NCI-H146 (cell line): ENCODE results near the gene SF3B3.

Experiments used
- DNase-seq: peaks from one replicate; lab custom pipeline; 2025; lab: John Stamatoyannopoulos, UW

The SF3B3 gene

DNA sequence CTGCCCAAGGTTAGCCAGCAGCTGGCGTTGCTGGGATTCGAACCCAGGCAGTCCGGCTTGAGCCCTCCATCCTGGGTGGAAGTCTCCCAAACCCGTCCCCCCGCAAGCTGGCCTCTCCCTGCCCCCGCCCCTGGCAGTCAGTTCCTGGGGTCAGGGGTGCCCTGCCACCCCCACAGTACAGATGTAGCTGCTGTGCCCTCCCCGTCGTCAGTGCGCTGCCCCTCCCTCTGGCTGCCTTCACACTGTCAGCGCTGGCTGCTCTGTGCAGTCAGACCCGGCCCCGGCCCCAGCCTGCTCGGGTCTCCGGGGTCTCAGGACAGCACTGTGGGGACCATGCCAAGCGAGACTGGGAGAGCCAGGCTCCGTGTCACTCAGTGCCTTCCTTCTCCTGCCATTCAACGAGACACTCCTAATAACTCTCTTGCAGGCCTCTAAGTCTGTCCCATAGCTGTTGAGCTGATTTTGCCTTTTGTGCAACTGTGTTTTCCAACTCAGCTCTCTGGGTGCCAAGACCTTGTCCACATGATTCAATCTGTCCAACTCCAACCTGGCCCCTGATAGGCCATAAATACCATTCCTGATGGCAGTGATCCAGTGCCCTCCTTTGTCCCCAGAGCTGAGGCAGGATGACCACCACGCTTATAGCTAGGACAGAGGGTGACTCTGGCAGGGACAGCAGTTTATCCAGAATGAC lies 67.3 kb downstream of the SF3B3 start:
- no peak for DNase-seq

GRCh38 chr16:70591615-70592014 lies 68.0 kb downstream of the SF3B3 start:
- DNase-seq = no peak

- DNase-seq = no peak
Observed at GRCh38 chr16:70592106-70592571, 68.5 kb downstream of the SF3B3 start.

GRCh38 chr16:70593544-70593943 lies 69.9 kb downstream of the SF3B3 start:
- no peak for DNase-seq

DNA sequence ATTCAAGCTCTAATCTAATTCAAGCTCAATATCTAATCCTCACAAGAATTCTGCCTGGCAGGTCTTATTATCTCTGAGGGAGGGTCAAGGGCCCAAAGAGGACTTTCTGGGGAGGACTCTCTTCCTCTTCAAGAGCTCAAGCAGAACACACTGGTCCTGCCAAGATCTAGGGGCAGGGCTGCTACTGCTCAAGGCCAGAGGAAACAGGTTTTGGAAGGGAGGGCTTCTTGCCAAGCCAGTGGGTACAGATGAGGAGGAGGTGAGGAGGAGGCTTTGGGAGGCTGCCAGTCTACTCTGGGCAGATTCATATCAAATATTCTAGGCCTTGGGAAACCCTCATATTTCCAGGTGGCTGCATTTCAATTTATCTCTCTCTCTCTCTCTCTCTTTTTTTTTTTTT lies 71.0 kb downstream of the SF3B3 start:
- no peak for DNase-seq

DNA sequence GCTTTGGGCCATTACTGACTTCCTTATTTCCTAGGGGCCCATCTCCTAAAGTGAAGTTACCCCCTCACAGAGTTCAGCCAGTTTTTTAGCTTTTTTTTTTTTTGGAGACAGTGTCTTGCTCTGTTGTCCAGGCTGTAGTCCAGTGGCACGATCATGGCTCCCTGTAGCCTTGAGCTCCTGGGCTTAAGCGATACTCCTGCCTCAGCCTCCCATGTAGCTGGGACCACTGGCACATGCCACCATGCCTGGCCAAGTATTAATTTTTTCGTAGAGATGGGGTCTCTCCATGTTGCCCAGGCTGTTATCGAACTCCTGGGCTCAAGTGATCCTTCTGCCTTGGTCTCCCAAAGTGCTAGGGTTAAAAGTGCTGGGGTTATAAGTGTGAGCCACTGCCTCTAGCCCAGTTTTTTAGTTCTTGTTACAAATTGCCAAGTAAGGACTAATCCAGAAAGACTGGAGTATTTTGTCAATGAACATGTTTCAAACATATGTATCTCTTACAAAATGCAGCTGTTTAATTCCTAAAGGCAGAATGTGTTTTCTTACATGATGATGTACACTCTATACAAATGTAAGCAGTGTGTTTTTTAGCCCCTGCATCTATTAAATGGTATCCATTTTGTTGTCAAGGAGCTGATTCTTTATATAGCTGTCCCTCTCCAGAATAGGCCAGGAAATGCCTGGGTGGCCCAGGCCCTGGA lies 73.7 kb downstream of the SF3B3 start:
- no peak for DNase-seq

GRCh38 chr16:70598937-70599503 lies 75.4 kb downstream of the SF3B3 start:
- DNase-seq = no peak

GRCh38 chr16:70600730-70601129 lies 77.1 kb downstream of the SF3B3 start:
- DNase-seq = no peak

DNA sequence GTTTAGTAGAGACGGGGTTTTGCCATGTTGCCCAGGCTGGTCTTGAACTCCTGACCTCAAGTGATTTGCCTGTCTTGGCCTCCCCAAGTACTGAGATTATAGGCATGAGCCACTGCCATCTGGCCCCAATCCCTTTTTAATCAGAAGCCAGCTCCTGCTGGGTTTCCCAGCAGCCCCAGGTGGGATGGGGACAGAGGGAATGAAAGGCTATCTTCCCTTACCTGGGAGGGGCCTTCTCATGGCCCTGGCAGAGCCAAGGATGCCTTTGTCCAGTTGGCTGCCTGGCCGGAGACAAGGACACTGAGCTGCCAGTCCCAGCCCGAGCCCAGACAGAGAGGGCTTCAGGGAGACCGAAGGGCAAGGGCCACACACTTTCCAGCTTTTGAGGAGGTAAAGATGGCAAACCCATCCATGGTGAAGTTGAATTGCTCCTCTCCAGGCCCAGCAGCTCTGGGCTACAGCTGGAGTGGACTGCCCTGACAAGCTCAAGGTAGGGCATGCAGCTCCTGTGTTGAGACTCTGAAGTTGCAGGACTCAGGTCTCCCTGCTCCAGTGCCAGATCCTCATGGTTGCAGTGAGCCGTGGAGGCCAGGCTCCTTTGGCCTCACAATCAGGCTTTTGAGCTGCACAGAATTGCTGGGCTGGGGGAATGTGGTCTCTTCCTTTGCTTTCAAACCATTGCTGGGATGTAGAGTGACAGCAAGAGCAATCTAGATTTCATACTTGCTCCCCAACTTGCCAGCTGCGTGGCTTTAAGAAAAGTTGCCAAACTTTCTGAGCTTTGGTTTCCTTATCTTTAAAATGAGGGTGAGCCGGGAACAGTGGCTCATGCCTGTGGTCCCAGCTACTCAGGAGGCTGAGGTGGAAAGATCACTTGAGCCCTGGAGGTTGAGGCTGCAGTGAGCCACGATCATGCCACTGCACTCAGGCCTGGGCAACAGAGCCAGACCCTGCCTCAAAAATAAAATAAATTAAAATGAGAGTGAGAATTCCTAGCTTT lies 78.3 kb downstream of the SF3B3 start:
- DNase-seq = no peak

DNA sequence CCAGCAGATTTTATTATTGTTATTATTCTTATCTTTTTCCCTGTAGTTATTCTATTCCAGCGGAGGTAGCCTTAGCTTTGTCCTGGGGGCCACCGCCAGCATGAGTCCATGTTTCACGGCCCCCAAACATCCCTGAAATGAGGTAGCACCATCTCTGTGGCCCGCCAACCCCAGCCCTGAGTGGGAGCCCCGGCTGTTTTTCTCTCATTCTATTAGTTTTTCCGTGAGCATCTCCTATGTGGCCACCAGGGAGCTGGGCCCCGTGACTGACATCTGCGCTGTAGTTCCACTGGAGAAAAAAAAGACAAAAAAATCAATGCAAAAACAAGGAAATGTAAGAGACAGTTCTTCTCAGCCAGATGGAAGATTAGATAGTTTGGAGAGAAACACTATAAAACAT lies 79.2 kb downstream of the SF3B3 start:
- DNase-seq = no peak

DNA sequence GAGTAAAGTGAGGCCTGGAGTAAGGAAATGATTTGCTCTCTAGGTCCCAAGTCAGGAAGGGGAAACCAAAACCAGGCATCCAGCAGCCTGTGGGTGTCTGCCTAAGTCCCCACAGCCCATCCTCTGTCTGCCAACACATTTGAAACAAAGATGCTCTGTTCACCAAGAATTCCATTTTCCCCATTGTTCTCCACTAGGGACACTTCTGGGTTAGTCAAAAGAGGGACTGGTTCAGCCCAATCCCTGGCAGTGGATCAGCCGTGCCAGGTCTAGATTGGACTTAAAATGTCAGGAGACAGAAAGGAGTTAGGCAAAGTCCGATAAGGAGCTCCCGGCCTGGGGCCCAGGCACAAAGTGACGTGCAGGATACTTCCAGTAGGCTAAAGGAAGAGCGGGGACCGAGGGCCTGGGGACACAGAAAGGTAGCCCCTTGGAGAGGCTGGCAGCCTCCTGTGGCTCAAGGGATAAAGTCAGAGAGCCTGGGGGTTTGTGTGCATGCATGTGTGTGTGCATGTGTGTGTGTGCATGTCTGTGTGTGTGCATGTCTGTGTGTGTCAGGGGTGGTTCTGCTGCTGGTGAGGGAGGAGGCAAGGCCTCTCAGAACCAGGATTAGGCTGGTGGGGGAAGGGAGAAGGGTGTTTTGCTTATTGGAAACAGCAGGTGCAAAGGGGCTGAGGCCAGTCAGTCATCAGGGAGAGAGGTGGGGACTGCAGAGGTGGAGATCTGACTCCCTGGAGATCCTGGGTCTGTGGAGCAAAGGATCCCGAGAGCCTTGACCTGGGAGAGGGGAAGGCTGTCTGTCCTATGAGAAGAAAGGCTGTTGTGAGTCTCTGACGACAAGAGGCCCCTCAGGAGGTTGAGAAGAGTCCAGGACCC lies 81.0 kb downstream of the SF3B3 start:
- DNase-seq = no peak

DNA sequence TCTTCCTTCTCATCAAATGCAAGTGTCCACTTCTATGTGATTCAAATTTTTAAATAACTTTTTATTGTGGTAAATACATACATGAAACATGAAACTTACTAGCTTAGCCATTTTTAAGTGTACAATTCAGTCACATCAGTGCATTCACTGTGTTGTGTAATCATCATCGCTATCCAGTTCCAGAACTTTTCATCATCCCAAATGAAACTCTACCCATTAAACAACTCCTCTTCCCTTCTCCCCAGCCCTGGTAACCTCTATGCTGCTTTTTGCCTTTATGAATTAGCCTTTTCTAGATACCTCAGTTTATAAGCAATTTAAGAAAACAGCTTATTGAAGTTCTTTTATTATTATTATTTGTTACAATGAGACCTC lies 81.7 kb downstream of the SF3B3 start:
- no peak for DNase-seq

- DNase-seq = no peak
Observed at GRCh38 chr16:70608521-70608920, 84.9 kb downstream of the SF3B3 start.

GRCh38 chr16:70610273-70611223 lies 86.9 kb downstream of the SF3B3 start:
- no peak for DNase-seq

DNA sequence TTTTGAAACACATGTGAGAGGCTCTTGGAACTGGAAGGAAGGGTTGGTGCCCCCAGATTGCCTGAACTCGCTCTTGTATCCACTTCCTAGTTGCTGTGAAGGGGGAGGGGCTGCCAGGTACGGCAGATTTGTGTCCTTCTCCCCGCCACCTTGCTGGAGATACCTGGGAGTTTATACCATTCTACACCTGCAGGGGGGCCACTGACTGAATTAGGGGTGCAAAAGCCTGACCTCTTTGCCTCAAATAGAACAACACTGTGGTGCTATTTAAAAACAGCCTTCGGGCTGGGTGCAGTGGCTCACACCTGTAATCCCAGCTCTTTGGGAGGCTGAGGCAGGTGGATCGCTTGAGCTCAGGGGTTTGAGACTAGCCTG lies 87.6 kb downstream of the SF3B3 start:
- DNase-seq = no peak

DNA sequence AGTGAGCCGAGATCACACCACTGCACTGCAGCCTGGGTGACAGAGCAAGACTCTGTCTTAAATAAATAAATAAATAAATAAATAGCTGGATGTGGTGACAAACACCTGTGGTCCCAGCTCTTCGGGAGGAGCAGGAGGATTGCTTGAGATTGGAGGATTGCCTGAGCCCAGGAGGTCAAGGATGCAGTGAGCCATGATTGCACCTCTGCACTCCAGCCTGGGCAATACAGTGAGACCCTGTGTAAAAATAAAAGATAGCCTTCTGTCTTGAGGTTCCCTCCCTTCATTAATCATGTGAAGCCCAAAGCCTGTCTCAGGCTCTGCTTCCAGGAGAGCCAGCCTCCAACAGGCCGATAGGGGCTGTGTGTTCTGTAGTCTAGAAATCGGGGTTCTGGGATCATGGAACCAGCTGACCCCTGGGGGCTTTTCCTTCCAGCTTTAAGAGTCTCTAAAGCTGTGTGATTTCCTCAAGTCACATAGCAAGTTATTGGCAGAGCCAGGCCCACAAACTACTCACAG lies 88.2 kb downstream of the SF3B3 start:
- DNase-seq = no peak

DNA sequence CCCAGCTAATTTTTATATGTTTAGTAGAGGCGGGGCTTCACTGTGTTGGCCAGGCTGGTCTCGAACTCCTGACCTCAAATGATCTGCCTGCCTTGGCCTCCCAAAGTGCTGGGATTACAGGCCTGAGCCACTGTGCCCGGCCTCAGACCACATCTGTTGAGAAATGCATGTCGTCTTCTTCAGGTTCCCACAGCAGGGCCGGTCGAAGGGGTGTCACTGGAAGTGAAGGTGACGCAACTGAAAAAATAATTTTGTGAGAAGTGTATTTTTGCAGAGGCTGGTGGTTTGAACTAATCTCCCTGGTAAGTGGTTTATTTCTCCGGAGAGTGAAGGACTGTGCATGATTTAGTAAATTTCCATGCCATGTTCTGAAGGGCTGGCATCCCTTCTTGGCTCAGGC lies 89.3 kb downstream of the SF3B3 start:
- DNase-seq = no peak

DNA sequence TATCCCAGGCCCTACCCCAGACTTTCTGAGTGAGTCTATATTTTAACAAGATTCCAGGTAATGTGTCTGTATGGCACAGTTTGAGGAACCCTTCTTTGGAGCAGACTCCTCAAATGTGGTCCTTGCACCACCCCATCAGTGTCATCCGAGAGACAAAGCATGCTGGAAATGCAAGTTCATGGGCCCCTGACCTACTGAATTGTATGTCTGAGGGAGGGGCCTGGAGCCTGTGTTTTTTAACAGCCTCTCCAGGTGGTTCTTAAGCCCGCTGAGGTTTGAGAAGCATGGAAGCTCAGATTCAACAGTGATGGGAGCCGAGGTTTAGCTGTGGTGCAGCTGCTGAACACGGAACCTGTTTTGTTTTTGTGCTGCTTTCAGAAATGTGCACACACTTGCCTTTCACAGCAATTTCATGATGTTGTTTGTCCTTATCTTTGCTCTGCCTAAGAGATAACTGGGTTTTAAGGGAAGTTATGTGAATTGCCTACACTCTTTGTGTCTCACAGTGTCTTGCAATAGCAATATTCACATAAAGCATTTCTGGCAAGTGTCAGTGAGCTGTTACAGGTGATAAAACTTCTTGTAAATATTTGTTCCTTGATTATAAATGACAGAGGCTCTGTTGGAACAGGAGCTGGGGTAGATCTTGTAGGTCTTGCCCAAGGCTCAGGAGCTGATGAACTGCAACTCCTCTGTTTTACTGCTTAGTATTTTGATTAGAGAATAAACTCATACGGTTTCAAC lies 90.8 kb downstream of the SF3B3 start:
- DNase-seq = no peak

- DNase-seq = no peak
Observed at GRCh38 chr16:70615945-70616344, 92.3 kb downstream of the SF3B3 start.
